OCI-LY7 (cell line): Measurements from ENCODE around the gene VPS26B. TPM values are rescaled to one million over a fixed set of nuclear protein-coding genes. Genes with fewer than 3 reads are reported as not detected.

ENCODE experiments used
- BruUV-seq: library from RNA; stranded (reverse); fragments of 400-500 nt; replicated peaks from 2 replicates; lab custom pipeline; 2021; lab: Mats Ljungman, UMichigan
- CTCF ChIA-PET: fragments of 300-600 bp; sonication (Branson Sonifier 250); formaldehyde crosslinking; loops from one replicate; lab custom pipeline; 2022; ENCODE audit warnings: antibody characterized with exemption; ENCODE audit not compliant: unreplicated experiment; lab: Charles Lee
- POLR2A ChIA-PET: fragments of 300-600 bp; sonication (Branson Sonifier 250); formaldehyde crosslinking; loops from one replicate; lab custom pipeline; 2022; ENCODE audit warnings: antibody characterized with exemption; lab: Charles Lee
- DNase-seq: peaks from one replicate; pipeline ENCODE4 v3.0.0-alpha.2; 2015; ENCODE audit warnings: low spot score
- H2AFZ ChIP-seq: fragments of 200-600 bp; sonication (generic), shearing (Covaris generic); 2 replicates; pipeline ENCODE4 v1.6.1; 2014; ENCODE audit warnings: mild to moderate bottlenecking, antibody characterized with exemption, low read length, moderate library complexity
- H3K27ac ChIP-seq: fragments of 200-600 bp; sonication (generic); 2 replicates; pipeline ENCODE4 v1.5.1; 2014; ENCODE audit warnings: mixed run types, low read depth, mild to moderate bottlenecking, moderate library complexity, low read length, inconsistent platforms; ENCODE audit not compliant: poor library complexity, severe bottlenecking
- H3K36me3 ChIP-seq: fragments of 200-600 bp; sonication (generic); 2 replicates; pipeline ENCODE4 v1.6.1; 2014; ENCODE audit warnings: mild to moderate bottlenecking, antibody characterized with exemption, low read length, moderate library complexity, mixed read lengths; ENCODE audit not compliant: insufficient read depth
- H3K4me1 ChIP-seq: fragments of 200-600 bp; sonication (generic); 2 replicates; pipeline ENCODE4 v1.5.1; 2014; ENCODE audit warnings: mild to moderate bottlenecking, low read length; ENCODE audit not compliant: insufficient read depth, poor library complexity, severe bottlenecking
- H3K4me2 ChIP-seq: fragments of 200-600 bp; sonication (generic); 2 replicates; pipeline ENCODE4 v1.6.1; 2014; ENCODE audit warnings: mild to moderate bottlenecking, low read length
- H3K4me3 ChIP-seq: fragments of 200-600 bp; sonication (generic); 2 replicates; pipeline ENCODE4 v1.5.1; 2014; ENCODE audit warnings: mild to moderate bottlenecking, low read depth, low read length; ENCODE audit not compliant: poor library complexity, severe bottlenecking
- H3K79me2 ChIP-seq: fragments of 200-600 bp; sonication (generic); 2 replicates; pipeline ENCODE4 v1.6.1; 2016; ENCODE audit warnings: low read depth, mild to moderate bottlenecking, low read length, moderate library complexity, mixed read lengths; ENCODE audit not compliant: insufficient read depth
- H3K9me2 ChIP-seq: fragments of 200-600 bp; sonication (generic); 2 replicates; pipeline ENCODE4 v1.6.1; 2016; ENCODE audit warnings: mild to moderate bottlenecking, low read length, mixed read lengths; ENCODE audit not compliant: insufficient read depth
- H3K9me3 ChIP-seq: fragments of 200-600 bp; sonication (generic); 2 replicates; pipeline ENCODE4 v1.6.1; 2014; ENCODE audit warnings: mild to moderate bottlenecking, mixed run types, low read length, mixed read lengths
- H4K20me1 ChIP-seq: fragments of 200-600 bp; sonication (generic); 2 replicates; pipeline ENCODE4 v1.6.1; 2014; ENCODE audit warnings: mild to moderate bottlenecking, antibody characterized with exemption, low read length, moderate library complexity, mixed read lengths; ENCODE audit not compliant: insufficient read depth
- EZH2phosphoT487 ChIP-seq: fragments of 200-600 bp; sonication (generic); IDR thresholded peaks from 2 replicates; pipeline ENCODE4 v1.6.1; 2018; ENCODE audit warnings: low read depth, borderline replicate concordance, mild to moderate bottlenecking, mixed run types, antibody characterized with exemption, low read length, moderate library complexity, mixed read lengths
- intact Hi-C: fragments of 100-400 bp; cut with micrococcal nuclease; formaldehyde crosslinking; loops from one replicate; pipeline ENCODE4 v1.10.0; 2022; ENCODE audit not compliant: unreplicated experiment
- total RNA-seq, 2 experiments: library from RNA; depleted of rRNA in 1 of 2; stranded (reverse); fragments of >200 nt in 1 of 2; shearing (Covaris generic) in 1 of 2; gene quantifications; 2 replicates each; pipeline ENCODE4 v1.2.3, GENCODE V29; 2014 to 2022
- TF ChIP-seq, protein P1 (sequence below): fragments of 200-600 bp; sonication (generic); conservative IDR thresholded peaks from 2 replicates; pipeline ENCODE4 v1.5.1; 2014; ENCODE audit warnings: mild to moderate bottlenecking, antibody characterized with exemption, low read length, moderate library complexity, mixed read lengths

The VPS26B gene
- total RNA-seq, 2 experiments from 2014 or later: 24.9 to 25.1 TPM

GRCh38 chr11:134287561-134287960, 63.1 kb downstream of the VPS26B start:
- Histone ChIP-seq H3K9me3 (no peaks in the 10 kb centered on the region), H2AFZ (no peak overlapping the region), H3K79me2 (no peaks in the 10 kb centered on the region), H3K9me2 (no peaks in the 10 kb centered on the region), H4K20me1 (no peaks in the 10 kb centered on the region), H3K36me3 (no peaks in the 10 kb centered on the region), H3K4me3 (no peak overlapping the region), H3K4me1 (no peaks in the 10 kb centered on the region), H3K4me2 (no peak overlapping the region), H3K27ac (no peak overlapping the region)
- ChIA-PET CTCF (no interaction called here), POLR2A (no interaction called here)
- intact Hi-C loops: no loop called here
- TF ChIP-seq, protein P1, sequence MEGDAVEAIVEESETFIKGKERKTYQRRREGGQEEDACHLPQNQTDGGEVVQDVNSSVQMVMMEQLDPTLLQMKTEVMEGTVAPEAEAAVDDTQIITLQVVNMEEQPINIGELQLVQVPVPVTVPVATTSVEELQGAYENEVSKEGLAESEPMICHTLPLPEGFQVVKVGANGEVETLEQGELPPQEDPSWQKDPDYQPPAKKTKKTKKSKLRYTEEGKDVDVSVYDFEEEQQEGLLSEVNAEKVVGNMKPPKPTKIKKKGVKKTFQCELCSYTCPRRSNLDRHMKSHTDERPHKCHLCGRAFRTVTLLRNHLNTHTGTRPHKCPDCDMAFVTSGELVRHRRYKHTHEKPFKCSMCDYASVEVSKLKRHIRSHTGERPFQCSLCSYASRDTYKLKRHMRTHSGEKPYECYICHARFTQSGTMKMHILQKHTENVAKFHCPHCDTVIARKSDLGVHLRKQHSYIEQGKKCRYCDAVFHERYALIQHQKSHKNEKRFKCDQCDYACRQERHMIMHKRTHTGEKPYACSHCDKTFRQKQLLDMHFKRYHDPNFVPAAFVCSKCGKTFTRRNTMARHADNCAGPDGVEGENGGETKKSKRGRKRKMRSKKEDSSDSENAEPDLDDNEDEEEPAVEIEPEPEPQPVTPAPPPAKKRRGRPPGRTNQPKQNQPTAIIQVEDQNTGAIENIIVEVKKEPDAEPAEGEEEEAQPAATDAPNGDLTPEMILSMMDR: no peak
- no peak for TF ChIP-seq EZH2phosphoT487
- BruUV-seq: no TSS peak
- DNase-seq: no peak

DNA sequence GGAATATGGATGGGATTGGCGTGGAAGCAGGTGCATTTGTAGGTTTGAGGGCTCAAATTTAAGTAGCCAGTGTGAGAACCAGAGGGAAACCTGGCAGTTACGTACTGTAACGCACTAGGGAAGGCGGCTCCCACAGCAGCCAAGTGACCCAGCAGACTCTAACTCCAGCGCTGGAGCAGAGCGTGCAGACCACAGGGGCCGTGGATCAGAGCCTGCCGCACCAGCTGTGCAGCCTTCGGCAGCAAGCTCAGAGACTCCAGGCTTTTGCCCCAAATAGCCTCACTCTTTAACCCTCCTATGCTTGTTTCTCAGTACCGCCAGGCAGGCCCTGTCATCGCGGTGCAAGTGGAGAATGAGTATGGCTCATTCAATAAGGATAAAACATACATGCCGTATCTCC, 64.0 kb downstream of the VPS26B start:
- no peaks in the 10 kb centered on the region for H3K79me2 ChIP-seq
- H3K9me2 ChIP-seq: no peaks in the 10 kb centered on the region
- no peaks in the 10 kb centered on the region for H3K36me3 ChIP-seq
- H3K27ac ChIP-seq: no peak overlapping the region
- H4K20me1 ChIP-seq: no peaks in the 10 kb centered on the region
- ChIA-PET CTCF (no interaction called here), POLR2A (no interaction called here)
- H3K4me1 ChIP-seq: no peaks in the 10 kb centered on the region
- H3K9me3 ChIP-seq: no peaks in the 10 kb centered on the region
- TF ChIP-seq, protein P1: no peak
- TF ChIP-seq EZH2phosphoT487: no peak
- H3K4me3 ChIP-seq: no peak overlapping the region
- intact Hi-C loops: no loop called here
- H2AFZ ChIP-seq: no peak overlapping the region
- BruUV-seq: no TSS peak
- no peak overlapping the region for H3K4me2 ChIP-seq
- no peak for DNase-seq

DNA sequence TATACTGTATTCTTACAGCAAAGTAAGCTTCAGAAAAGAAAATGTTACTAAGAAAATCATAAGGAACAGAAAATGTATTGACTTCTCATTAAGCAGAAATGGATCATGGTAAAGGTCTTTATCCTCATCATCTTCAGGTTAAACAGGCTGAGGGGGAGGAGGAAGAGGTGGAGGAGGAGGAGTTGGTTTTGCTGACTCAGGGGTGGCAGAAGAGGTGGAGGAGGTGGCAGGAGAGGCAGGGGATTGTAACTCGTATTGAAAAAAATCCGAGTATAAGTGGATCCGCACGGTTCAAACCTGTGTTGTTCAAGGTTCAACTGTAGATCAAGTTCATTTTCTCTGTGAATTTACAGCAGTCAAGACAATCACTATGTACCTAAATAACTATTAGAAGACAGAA, 64.7 kb downstream of the VPS26B start:
- POLR2A ChIA-PET: no interaction called here
- no peak overlapping the region for H3K4me2 ChIP-seq
- H3K9me3 ChIP-seq: no peaks in the 10 kb centered on the region
- intact Hi-C loops: no loop called here
- no peaks in the 10 kb centered on the region for H3K36me3 ChIP-seq
- CTCF ChIA-PET: no interaction called here
- no peaks in the 10 kb centered on the region for H4K20me1 ChIP-seq
- no peak overlapping the region for H3K4me3 ChIP-seq
- H3K9me2 ChIP-seq: no peaks in the 10 kb centered on the region
- no peak overlapping the region for H2AFZ ChIP-seq
- no peak overlapping the region for H3K27ac ChIP-seq
- no peaks in the 10 kb centered on the region for H3K4me1 ChIP-seq
- no peaks in the 10 kb centered on the region for H3K79me2 ChIP-seq
- DNase-seq: no peak
- no TSS peak for BruUV-seq
- no peak for TF ChIP-seq EZH2phosphoT487
- TF ChIP-seq, protein P1: no peak
